ENCODE results near the gene CYLC2.

The CYLC2 gene

GRCh38 chr9:102995033-102995432 is at the start of gene CYLC2:
Gene CYLC2 (plus strand): TSS chr9:102995333. CDS start chr9:102995381, 48 bp downstream.
- no peak for DNase-seq

GRCh38 chr9:102950346-102950745 is 44.8 kb upstream of the CYLC2 start:
- no peak for DNase-seq

GRCh38 chr9:102966999-102967398 is 28.1 kb upstream of the CYLC2 start:
- no peak for DNase-seq

GRCh38 chr9:102967979-102968378 is 27.2 kb upstream of the CYLC2 start:
- no peak for DNase-seq

- DNase-seq, result no peak
Observed at GRCh38 chr9:102972780-102973179, 22.4 kb upstream of the CYLC2 start.

GRCh38 chr9:102974530-102974929 is 20.6 kb upstream of the CYLC2 start:
- DNase-seq, result no peak

GRCh38 chr9:102975251-102975650 is 19.9 kb upstream of the CYLC2 start:
- no peak for DNase-seq

GRCh38 chr9:102985162-102985895 is 9.8 kb upstream of the CYLC2 start:
- no peak for DNase-seq

- no peak for DNase-seq
Observed at GRCh38 chr9:102986425-102986824, 8.7 kb upstream of the CYLC2 start.

- no peak for DNase-seq
Observed at GRCh38 chr9:103003689-103004088, 8.6 kb downstream of the CYLC2 start.

GRCh38 chr9:103014242-103014641 is 19.1 kb downstream of the CYLC2 start:
- no peak for DNase-seq

GRCh38 chr9:103025796-103026195 is 30.7 kb downstream of the CYLC2 start:
- no peak for DNase-seq

GRCh38 chr9:103037508-103038477 is 42.7 kb downstream of the CYLC2 start:
- no peak for DNase-seq

- no peak for DNase-seq
Observed at GRCh38 chr9:103041961-103042360, 46.8 kb downstream of the CYLC2 start.

All from stimulated activated CD4-positive, alpha-beta T cell treated with anti-CD3 and anti-CD28 coated beads, Interleukin-15, amount 100 ng/mL, for 24 hours (primary cell).